MCF 10A (cell line): ENCODE measurements around the gene MRAP. TPM values are rescaled to one million over a fixed set of nuclear protein-coding genes. Genes with fewer than 3 reads are reported as not detected.

Experiments
- BruUV-seq: library from RNA; stranded (reverse); fragments of 400-500 nt; replicated peaks from 2 replicates; lab custom pipeline; 2021; lab: Mats Ljungman, UMichigan
- CTCF ChIA-PET: fragments of 300-600 bp; sonication (Branson Sonifier 250); formaldehyde crosslinking; extraction: SDS; loops from one replicate; lab custom pipeline; 2021; ENCODE audit warnings: antibody characterized with exemption, inconsistent platforms; lab: Yijun Ruan, JAX
- POLR2A ChIA-PET: fragments of 300-600, 350-650 bp; sonication (Branson Sonifier 250); formaldehyde crosslinking; extraction: SDS; loops from one replicate; lab custom pipeline; 2020; ENCODE audit warnings: antibody characterized with exemption, inconsistent platforms; lab: Yijun Ruan, JAX
- DNase-seq: peaks from one replicate; pipeline ENCODE4 v3.0.0-alpha.2; 2018; ENCODE audit not compliant: unreplicated experiment
- H3K27ac Mint-ChIP-seq: one replicate; pipeline ENCODE4 v1.8.0; 2022; ENCODE audit warnings: mild to moderate bottlenecking, low read depth, mixed read lengths; ENCODE audit not compliant: unreplicated experiment
- H3K27me3 Mint-ChIP-seq: one replicate; pipeline ENCODE4 v1.8.0; 2022; ENCODE audit warnings: mixed read lengths; ENCODE audit not compliant: insufficient read depth, unreplicated experiment
- H3K36me3 Mint-ChIP-seq: one replicate; pipeline ENCODE4 v1.8.0; 2022; ENCODE audit warnings: mild to moderate bottlenecking, moderate library complexity, mixed read lengths; ENCODE audit not compliant: insufficient read depth, unreplicated experiment
- H3K4me1 Mint-ChIP-seq: one replicate; pipeline ENCODE4 v1.8.0; 2022; ENCODE audit warnings: mixed read lengths; ENCODE audit not compliant: insufficient read depth, unreplicated experiment
- H3K4me3 Mint-ChIP-seq: one replicate; pipeline ENCODE4 v1.8.0; 2022; ENCODE audit warnings: mild to moderate bottlenecking, moderate library complexity, mixed read lengths; ENCODE audit not compliant: unreplicated experiment
- H3K9me3 Mint-ChIP-seq: one replicate; pipeline ENCODE4 v1.8.0; 2022; ENCODE audit warnings: mixed read lengths; ENCODE audit not compliant: unreplicated experiment
- CTCF ChIP-seq: fragments of 200-600 bp; IDR thresholded peaks from one replicate; pipeline ENCODE4 v1.8.0; 2022; ENCODE audit warnings: antibody characterized with exemption, mild to moderate bottlenecking; ENCODE audit not compliant: unreplicated experiment
- intact Hi-C: fragments of 100-400 bp; cut with micrococcal nuclease; formaldehyde crosslinking; loops from 2 replicates; pipeline ENCODE4 v1.14.1; 2022
- total RNA-seq: library from RNA; stranded (reverse); gene quantifications from 2 replicates; pipeline ENCODE4 v1.2.3, GENCODE V29; 2022

MRAP gene
- total RNA-seq, 1 experiment from 2014 or later: not detected

- peaks cover 92% of the 10 kb centered on the region for H3K36me3 Mint-ChIP-seq
- POLR2A ChIA-PET: no interaction called here
These were observed 21.4 kb downstream of the MRAP start for GRCh38 chr21:32320059-32320458.

GRCh38 chr21:32320726-32321125 lies 22.1 kb downstream of the MRAP start:
- ChIA-PET CTCF (interaction anchor here (0.7 to 2.1 kb wide), 2 partner anchors 12 to 251 kb away, joined by 3 to 5 read pairs; no protein-coding TSS in a partner anchor), POLR2A (no interaction called here)
- Mint-ChIP-seq H3K4me1 (no peaks in the 10 kb centered on the region), H3K27ac (no peak overlapping the region), H3K36me3 (peaks cover 94% of the 10 kb centered on the region), H3K4me3 (no peak overlapping the region), H3K27me3 (no peaks in the 10 kb centered on the region), H3K9me3 (no peaks in the 10 kb centered on the region)
- intact Hi-C loops: no loop called here
- TF ChIP-seq CTCF: no peak
- no peak for DNase-seq
- no TSS peak for BruUV-seq

More at GRCh38 chr21:32320059-32320458, 21.4 kb downstream of the MRAP start:
- TF ChIP-seq CTCF: no peak
- no peak overlapping the region for H3K4me3 Mint-ChIP-seq
- H3K27ac Mint-ChIP-seq: no peak overlapping the region
- no peak for DNase-seq
- no peaks in the 10 kb centered on the region for H3K9me3 Mint-ChIP-seq
- CTCF ChIA-PET: interaction anchor here (2.1 kb wide), 1 partner anchor 12 kb away, joined by 5 read pairs; no protein-coding TSS in a partner anchor
- H3K27me3 Mint-ChIP-seq: no peaks in the 10 kb centered on the region
- intact Hi-C loops: no loop called here
- no TSS peak for BruUV-seq
- H3K4me1 Mint-ChIP-seq: no peaks in the 10 kb centered on the region

GRCh38 chr21:32321480-32321879 lies 22.8 kb downstream of the MRAP start:
- Mint-ChIP-seq H3K27ac (no peak overlapping the region), H3K27me3 (no peaks in the 10 kb centered on the region), H3K4me3 (no peak overlapping the region), H3K9me3 (no peaks in the 10 kb centered on the region), H3K4me1 (no peaks in the 10 kb centered on the region), H3K36me3 (peaks cover 94% of the 10 kb centered on the region)
- CTCF ChIA-PET: interaction anchor here (0.7 kb wide), 1 partner anchor 250 kb away, joined by 3 read pairs; no protein-coding TSS in a partner anchor
- intact Hi-C loops: no loop called here
- DNase-seq: no peak
- POLR2A ChIA-PET: no interaction called here
- BruUV-seq: no TSS peak
- no peak for TF ChIP-seq CTCF

- BruUV-seq: no TSS peak
- no peak overlapping the region for H3K27ac Mint-ChIP-seq
- H3K36me3 Mint-ChIP-seq: peaks cover 95% of the 10 kb centered on the region
- CTCF ChIA-PET: interaction anchor here (0.6 kb wide), 1 partner anchor 7 kb away, joined by 3 read pairs; no protein-coding TSS in a partner anchor
- TF ChIP-seq CTCF: no peak
- no peaks in the 10 kb centered on the region for H3K4me1 Mint-ChIP-seq
- no peaks in the 10 kb centered on the region for H3K9me3 Mint-ChIP-seq
- no peak overlapping the region for H3K4me3 Mint-ChIP-seq
- no peak for DNase-seq
- intact Hi-C loops: no loop called here
- H3K27me3 Mint-ChIP-seq: no peaks in the 10 kb centered on the region
- POLR2A ChIA-PET: no interaction called here
These were observed 23.4 kb downstream of the MRAP start for GRCh38 chr21:32322103-32322502.
